ENCODE data around the gene NFIL3.

DNA sequence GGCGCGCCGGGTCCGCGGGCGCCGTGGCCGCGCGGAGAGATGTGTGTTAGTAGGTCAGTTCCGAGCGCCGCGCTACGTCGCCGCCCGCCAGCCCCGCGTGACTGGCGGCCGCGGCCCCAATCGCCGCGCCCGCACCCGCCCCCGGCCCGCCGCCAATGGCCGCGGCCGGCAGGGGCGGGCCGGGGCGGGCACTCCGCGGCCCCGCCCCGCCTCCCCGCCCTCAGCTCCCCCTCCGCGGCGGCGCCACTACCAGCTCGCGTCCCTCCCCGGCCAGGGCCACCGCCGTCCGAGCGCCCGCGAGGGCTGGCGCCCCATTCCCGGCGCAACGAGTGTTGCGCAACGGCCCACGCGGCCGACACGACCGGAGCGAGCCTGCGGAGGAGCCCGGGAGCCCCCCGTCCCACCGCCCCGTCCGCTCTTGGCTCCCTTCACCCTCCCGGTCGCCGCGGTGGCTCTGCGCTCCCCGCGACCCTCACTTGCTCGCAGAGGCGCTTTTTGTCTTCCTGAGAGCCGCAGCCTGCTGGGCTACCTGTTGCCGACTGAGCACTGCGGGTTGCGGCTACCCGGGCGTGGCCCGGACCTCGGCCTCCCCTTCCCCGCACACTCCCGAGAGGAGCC, at the start of gene NFIL3:
- TF ChIP-seq, protein P1, sequence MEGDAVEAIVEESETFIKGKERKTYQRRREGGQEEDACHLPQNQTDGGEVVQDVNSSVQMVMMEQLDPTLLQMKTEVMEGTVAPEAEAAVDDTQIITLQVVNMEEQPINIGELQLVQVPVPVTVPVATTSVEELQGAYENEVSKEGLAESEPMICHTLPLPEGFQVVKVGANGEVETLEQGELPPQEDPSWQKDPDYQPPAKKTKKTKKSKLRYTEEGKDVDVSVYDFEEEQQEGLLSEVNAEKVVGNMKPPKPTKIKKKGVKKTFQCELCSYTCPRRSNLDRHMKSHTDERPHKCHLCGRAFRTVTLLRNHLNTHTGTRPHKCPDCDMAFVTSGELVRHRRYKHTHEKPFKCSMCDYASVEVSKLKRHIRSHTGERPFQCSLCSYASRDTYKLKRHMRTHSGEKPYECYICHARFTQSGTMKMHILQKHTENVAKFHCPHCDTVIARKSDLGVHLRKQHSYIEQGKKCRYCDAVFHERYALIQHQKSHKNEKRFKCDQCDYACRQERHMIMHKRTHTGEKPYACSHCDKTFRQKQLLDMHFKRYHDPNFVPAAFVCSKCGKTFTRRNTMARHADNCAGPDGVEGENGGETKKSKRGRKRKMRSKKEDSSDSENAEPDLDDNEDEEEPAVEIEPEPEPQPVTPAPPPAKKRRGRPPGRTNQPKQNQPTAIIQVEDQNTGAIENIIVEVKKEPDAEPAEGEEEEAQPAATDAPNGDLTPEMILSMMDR (IDR thresholded peaks at IDR 0.05): no peak
- no peak for TF ChIP-seq POLR2AphosphoS5 (IDR thresholded peaks at IDR 0.05; ENCODE audit: low read depth, low read length)
- TF ChIP-seq, protein P2, sequence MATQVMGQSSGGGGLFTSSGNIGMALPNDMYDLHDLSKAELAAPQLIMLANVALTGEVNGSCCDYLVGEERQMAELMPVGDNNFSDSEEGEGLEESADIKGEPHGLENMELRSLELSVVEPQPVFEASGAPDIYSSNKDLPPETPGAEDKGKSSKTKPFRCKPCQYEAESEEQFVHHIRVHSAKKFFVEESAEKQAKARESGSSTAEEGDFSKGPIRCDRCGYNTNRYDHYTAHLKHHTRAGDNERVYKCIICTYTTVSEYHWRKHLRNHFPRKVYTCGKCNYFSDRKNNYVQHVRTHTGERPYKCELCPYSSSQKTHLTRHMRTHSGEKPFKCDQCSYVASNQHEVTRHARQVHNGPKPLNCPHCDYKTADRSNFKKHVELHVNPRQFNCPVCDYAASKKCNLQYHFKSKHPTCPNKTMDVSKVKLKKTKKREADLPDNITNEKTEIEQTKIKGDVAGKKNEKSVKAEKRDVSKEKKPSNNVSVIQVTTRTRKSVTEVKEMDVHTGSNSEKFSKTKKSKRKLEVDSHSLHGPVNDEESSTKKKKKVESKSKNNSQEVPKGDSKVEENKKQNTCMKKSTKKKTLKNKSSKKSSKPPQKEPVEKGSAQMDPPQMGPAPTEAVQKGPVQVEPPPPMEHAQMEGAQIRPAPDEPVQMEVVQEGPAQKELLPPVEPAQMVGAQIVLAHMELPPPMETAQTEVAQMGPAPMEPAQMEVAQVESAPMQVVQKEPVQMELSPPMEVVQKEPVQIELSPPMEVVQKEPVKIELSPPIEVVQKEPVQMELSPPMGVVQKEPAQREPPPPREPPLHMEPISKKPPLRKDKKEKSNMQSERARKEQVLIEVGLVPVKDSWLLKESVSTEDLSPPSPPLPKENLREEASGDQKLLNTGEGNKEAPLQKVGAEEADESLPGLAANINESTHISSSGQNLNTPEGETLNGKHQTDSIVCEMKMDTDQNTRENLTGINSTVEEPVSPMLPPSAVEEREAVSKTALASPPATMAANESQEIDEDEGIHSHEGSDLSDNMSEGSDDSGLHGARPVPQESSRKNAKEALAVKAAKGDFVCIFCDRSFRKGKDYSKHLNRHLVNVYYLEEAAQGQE (IDR thresholded peaks at IDR 0.05; ENCODE audit: insufficient read depth in 1 of 2, low read depth in 2 of 2, low read length in 1 of 2): no peak

All from Panc1 (cell line).